HEK293 (cell line): ENCODE results near the gene PDE3A.

Source experiments
- INSM2 ChIP-seq: fragments of 450-650 bp; formaldehyde crosslinking; IDR thresholded peaks from 2 replicates; pipeline ENCODE4 v1.5.1; 2016; ENCODE audit warnings: missing biosample characterization, missing genetic modification characterization
- ZNF701 ChIP-seq: fragments of 450-650 bp; formaldehyde crosslinking; IDR thresholded peaks from 2 replicates; pipeline ENCODE4 v1.5.1; 2016; ENCODE audit warnings: missing biosample characterization, missing genetic modification characterization

PDE3A gene

GRCh38 chr12:20731274-20731673 is 362.9 kb downstream of the PDE3A start (continued):
- TF ChIP-seq INSM2 (tag by site-specific recombination) (no peak), ZNF701 (no peak)
